Measurements from ENCODE around the gene ZBTB7C. TPM values are rescaled to one million over a fixed set of nuclear protein-coding genes. Genes with fewer than 3 reads are reported as not detected.

ZBTB7C gene
- total RNA-seq, 4 donors from 2014 or later = 5.0 to 14.1 (median 13.3) TPM

DNA sequence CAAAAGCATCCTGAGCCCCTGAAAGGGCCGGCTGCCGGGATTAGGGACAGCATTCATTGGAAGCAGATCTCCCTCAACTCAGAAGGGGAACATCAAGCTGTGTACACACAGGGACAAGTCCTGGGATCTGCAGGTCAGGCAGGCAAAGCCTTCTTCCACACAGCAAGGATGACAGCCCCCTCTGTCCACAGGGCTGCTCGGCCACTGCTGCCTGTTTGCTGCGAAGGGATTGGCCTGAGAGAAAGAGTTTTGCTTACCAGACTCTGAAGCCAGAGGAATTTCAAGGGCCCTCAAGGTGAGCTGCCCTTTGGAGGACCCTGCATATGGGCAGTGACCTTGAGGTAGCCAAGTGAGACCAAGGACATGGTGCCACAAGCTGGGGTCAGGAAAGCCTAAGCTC lies 11.1 kb downstream of the ZBTB7C start:
- DNase-seq (ENCODE audit: low spot score) (no peak), ATAC-seq (ENCODE audit: low FRiP score) (no peak)
- TF ChIP-seq, protein P1, sequence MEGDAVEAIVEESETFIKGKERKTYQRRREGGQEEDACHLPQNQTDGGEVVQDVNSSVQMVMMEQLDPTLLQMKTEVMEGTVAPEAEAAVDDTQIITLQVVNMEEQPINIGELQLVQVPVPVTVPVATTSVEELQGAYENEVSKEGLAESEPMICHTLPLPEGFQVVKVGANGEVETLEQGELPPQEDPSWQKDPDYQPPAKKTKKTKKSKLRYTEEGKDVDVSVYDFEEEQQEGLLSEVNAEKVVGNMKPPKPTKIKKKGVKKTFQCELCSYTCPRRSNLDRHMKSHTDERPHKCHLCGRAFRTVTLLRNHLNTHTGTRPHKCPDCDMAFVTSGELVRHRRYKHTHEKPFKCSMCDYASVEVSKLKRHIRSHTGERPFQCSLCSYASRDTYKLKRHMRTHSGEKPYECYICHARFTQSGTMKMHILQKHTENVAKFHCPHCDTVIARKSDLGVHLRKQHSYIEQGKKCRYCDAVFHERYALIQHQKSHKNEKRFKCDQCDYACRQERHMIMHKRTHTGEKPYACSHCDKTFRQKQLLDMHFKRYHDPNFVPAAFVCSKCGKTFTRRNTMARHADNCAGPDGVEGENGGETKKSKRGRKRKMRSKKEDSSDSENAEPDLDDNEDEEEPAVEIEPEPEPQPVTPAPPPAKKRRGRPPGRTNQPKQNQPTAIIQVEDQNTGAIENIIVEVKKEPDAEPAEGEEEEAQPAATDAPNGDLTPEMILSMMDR (IDR thresholded peaks at IDR 0.05) = no peak

DNA sequence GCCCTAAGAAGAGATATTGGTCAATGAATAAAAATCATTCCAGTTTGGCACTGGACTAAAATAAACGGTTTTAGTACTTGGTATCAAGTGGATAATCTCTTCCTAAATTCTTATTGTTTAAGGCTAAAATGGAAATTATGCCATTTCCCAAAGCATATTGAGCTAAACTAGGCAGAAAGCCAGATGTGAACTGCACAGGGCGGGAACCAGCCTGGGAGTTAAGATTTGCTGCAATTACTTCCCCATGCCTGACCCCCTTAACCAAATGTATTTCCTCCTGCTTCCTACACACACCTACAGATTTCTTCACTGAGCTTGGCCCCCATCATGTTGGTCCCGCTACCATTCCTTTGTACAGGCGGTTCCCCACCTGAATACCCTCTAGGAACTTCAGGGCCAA lies 12.2 kb downstream of the ZBTB7C start:
- TF ChIP-seq, protein P1 (IDR thresholded peaks at IDR 0.05) = no peak
- ATAC-seq (ENCODE audit: low FRiP score) (no peak), DNase-seq (ENCODE audit: low spot score) (no peak)

DNA sequence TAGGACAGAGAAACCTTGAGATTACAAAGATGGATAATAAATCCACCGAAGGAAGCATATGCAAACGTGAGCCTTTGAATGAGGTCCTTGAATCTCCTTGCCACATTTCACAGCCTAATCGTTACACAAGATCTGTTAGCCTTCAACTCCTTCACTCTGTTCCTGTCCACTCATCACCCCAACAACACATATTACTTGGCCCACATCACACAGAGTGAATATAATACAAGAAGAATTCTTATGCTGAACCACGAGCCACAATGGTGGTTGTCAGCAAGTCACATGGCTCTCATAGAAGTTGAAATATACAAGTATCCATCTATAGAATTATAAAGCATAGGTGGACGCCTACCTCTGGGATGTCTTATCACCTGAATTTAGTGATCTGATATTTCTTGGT lies 12.6 kb downstream of the ZBTB7C start:
- ATAC-seq (ENCODE audit: low FRiP score) (no peak), DNase-seq (ENCODE audit: low spot score) (no peak)
- TF ChIP-seq, protein P1 (IDR thresholded peaks at IDR 0.05) = no peak

DNA sequence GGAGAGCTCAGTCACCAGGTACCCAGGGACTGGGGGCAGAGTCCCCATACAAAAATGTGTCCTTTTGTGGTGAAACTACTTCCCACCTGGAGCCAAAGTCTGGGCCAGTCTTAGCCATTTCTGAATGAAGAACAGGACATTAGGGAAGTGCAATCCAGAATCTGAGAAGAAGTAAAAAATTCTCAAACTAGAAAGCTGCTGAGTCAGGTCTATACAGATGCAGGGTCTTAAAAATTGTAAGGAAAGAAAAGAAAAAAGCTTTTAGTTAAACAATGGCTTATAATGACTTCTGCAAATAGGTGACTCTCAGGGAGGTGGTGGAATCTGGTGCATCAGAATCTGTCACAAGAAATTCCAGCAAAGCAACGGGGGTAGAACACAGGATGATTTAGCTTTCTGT lies 13.5 kb downstream of the ZBTB7C start:
- no peak for DNase-seq (ENCODE audit: low spot score)
- TF ChIP-seq, protein P1 (IDR thresholded peaks at IDR 0.05) = no peak
- no peak for ATAC-seq (ENCODE audit: low FRiP score)

DNA sequence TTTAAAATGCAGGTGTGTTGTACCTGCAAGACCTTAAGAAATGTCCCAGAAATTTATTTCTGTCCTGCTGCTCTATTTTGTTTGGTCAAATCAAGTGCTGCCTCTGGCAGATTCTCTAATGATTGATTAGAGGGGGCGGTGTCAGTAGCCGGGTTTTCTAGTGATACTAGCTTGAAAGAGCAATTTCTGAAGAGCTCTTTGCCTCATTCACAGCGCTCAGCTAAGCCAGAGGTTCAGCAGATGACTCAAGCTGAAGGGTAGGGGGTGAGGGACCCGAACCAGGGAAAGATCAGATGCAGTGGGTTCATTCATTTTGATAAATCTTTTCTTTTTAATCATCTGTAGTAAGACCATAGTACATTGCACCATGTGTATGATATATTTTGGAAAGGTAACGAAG lies 15.0 kb downstream of the ZBTB7C start:
- ATAC-seq (ENCODE audit: low FRiP score) = no peak
- no peak for DNase-seq (ENCODE audit: low spot score)
- TF ChIP-seq, protein P1 (IDR thresholded peaks at IDR 0.05) = no peak

DNA sequence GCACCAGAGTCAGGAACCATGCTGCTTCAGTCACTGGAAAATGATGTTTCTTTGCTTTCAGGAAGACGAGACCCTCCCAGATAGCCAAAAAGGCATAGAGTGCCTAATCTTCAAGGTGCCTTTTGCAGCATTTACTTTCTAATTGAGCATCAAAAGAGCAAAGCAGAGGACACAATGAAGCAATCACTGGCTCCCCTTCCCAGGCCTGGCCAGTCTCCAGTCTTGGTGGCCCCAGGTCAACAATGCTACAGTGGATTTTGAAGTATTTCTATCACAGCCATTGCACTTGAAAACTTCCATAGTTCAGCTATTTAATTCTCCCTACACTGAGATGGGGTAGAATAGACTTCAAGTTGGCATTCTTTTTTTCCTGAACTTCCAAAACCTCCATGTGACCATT lies 15.4 kb downstream of the ZBTB7C start:
- TF ChIP-seq, protein P1 (IDR thresholded peaks at IDR 0.05) = no peak
- no peak for ATAC-seq (ENCODE audit: low FRiP score)
- DNase-seq (ENCODE audit: low spot score) = no peak

DNA sequence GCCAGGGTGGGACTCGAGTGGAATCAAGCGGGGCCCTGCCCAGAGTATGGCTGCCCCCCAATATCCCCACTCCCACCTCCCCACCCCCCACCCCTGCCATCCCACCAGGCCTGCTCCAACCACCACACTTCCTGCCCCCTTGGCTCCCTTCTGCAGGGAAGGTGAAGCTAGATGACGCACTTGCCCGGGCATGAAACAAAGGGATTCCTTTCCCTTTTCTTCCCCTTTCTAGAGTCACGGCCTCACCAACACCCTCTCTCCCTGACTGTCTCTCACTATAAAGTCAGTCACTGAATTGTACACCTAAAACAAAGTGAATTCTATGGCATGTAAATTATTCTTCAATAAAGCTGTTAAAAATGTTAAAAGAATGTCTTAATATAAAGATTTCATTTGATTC lies 16.0 kb downstream of the ZBTB7C start:
- DNase-seq (ENCODE audit: low spot score) (no peak), ATAC-seq (ENCODE audit: low FRiP score) (no peak)
- TF ChIP-seq, protein P1 (IDR thresholded peaks at IDR 0.05) = no peak
